GM12874 (cell line): ENCODE data around the gene CFAP298.

Experiments used
- CTCF ChIP-seq: IDR thresholded peaks from 2 replicates; pipeline ENCODE4 v1.5.1; 2011; ENCODE audit warnings: low read depth, mild to moderate bottlenecking, control low read depth, low read length, moderate library complexity; ENCODE audit not compliant: insufficient read depth

CFAP298 gene

GRCh38 chr21:32569261-32570230, 42.6 kb downstream of the CFAP298 start:
- TF ChIP-seq CTCF, result peak; percentile 90

GRCh38 chr21:32567626-32568025, 44.6 kb downstream of the CFAP298 start:
- TF ChIP-seq CTCF, result no peak

- TF ChIP-seq CTCF, result no peak
Measured at GRCh38 chr21:32566741-32567389, 45.3 kb downstream of the CFAP298 start.

- TF ChIP-seq CTCF, result no peak
Measured at GRCh38 chr21:32565856-32566465, 46.2 kb downstream of the CFAP298 start.

GRCh38 chr21:32562915-32563314, 49.3 kb downstream of the CFAP298 start:
- TF ChIP-seq CTCF, result no peak

GRCh38 chr21:32562426-32562825, 49.8 kb downstream of the CFAP298 start:
- TF ChIP-seq CTCF, result no peak

GRCh38 chr21:32560896-32561295, 51.3 kb downstream of the CFAP298 start:
- TF ChIP-seq CTCF, result no peak
